HCT116 (cell line): ENCODE measurements around the gene MAPK4. TPM values are rescaled to one million over a fixed set of nuclear protein-coding genes. Genes with fewer than 3 reads are reported as not detected.

ENCODE experiments used
- ATAC-seq: fragments of 200-7000 bp; cut with Tn5 transposase; 2 replicates; pipeline ENCODE4 v1.9.1; 2020; ENCODE audit warnings: mild to moderate bottlenecking, moderate library complexity
- BruUV-seq: library from RNA; stranded (reverse); fragments of 400-500 nt; replicated peaks from 2 replicates; lab custom pipeline; 2021; lab: Mats Ljungman, UMichigan
- CTCF ChIA-PET: fragments of 300-600 bp; sonication (Branson Sonifier 250); formaldehyde crosslinking; loops from one replicate; lab custom pipeline; 2021; ENCODE audit warnings: antibody characterized with exemption; lab: Charles Lee
- POLR2A ChIA-PET: fragments of 300-600, 350-600 bp; sonication (Branson Sonifier 250); formaldehyde crosslinking; loops from one replicate; lab custom pipeline; 2021; ENCODE audit warnings: antibody characterized with exemption; lab: Charles Lee
- RAD21 ChIA-PET, 2 experiments: fragments of 300-600 bp; sonication (Branson Sonifier 250); formaldehyde crosslinking; loops; one replicate each; lab custom pipeline; 2023; ENCODE audit warnings: low total read pairs in 2 of 2; ENCODE audit not compliant: uncharacterized antibody in 2 of 2, unreplicated experiment in 2 of 2, low non-redundant PET in 1 of 2; lab: Charles Lee
- DNase-seq: peaks from one replicate; pipeline ENCODE4 v3.0.0-alpha.2; 2010; ENCODE audit warnings: low read depth, low spot score
- H2AFZ ChIP-seq: fragments of 200-600 bp; shearing (Covaris generic), sonication (generic); 2 replicates; pipeline ENCODE4 v1.6.1; 2017; ENCODE audit warnings: low read depth, mixed run types, mixed read lengths, antibody characterized with exemption, low read length; ENCODE audit not compliant: poor library complexity, severe bottlenecking
- H3K27ac ChIP-seq: 2 replicates; pipeline ENCODE4 v1.5.1; 2012; ENCODE audit warnings: low read depth, low read length
- H3K27me3 ChIP-seq: fragments of 200-600 bp; sonication (generic); 2 replicates; pipeline ENCODE4 v1.6.1; 2016; ENCODE audit warnings: mixed run types, low read length, mixed read lengths; ENCODE audit not compliant: insufficient read depth
- H3K36me3 ChIP-seq, 2 experiments: fragments of 200-500 bp in 1 of 2; fragments of 200-600 bp in 1 of 2; sonication (Bioruptor generic) in 1 of 2; sonication (generic) in 1 of 2; 2 replicates each; pipeline versions ENCODE4 v1.5.1 to v1.6.1; 2014 to 2016; ENCODE audit warnings: low read length in 2 of 2, inconsistent platforms in 1 of 2, mixed read lengths in 1 of 2, mixed run types in 1 of 2; ENCODE audit not compliant: insufficient read depth in 2 of 2, control insufficient read depth in 1 of 2
- H3K4me1 ChIP-seq, 2 experiments: fragments of 200-600 bp in 1 of 2; sonication (generic) in 1 of 2; 2 replicates each; pipeline versions ENCODE4 v1.5.1 to v1.6.1; 2012 to 2017; ENCODE audit warnings: low read length in 2 of 2, inconsistent platforms in 1 of 2, mild to moderate bottlenecking in 1 of 2, mixed read lengths in 1 of 2, mixed run types in 1 of 2, moderate library complexity in 1 of 2; ENCODE audit not compliant: insufficient read depth in 2 of 2, control insufficient read depth in 1 of 2
- H3K4me2 ChIP-seq: fragments of 200-600 bp; sonication (generic); 2 replicates; pipeline ENCODE4 v1.6.1; 2017; ENCODE audit warnings: mixed run types, low read length, mixed read lengths
- H3K4me3 ChIP-seq, 2 experiments: fragments of 200-600 bp in 1 of 2; sonication (generic) in 1 of 2; replicated peaks in 1 of 2; 2 replicates each; pipeline ENCODE4 v1.5.1; 2011 to 2016; ENCODE audit warnings: low read length in 2 of 2, control low read depth in 1 of 2, low read depth in 1 of 2, mild to moderate bottlenecking in 1 of 2, mixed read lengths in 1 of 2, mixed run types in 1 of 2
- H3K79me2 ChIP-seq: fragments of 200-600 bp; sonication (generic); 2 replicates; pipeline ENCODE4 v1.6.1; 2017; ENCODE audit warnings: mild to moderate bottlenecking, mixed run types, low read length, moderate library complexity, mixed read lengths; ENCODE audit not compliant: insufficient read depth
- H3K9ac ChIP-seq: fragments of 200-600 bp; sonication (generic); 2 replicates; pipeline ENCODE4 v1.6.1; 2016; ENCODE audit warnings: low read length, mixed read lengths
- H3K9me2 ChIP-seq: fragments of 200-600 bp; sonication (generic), shearing (Covaris generic); 2 replicates; pipeline ENCODE4 v1.6.1; 2017; ENCODE audit warnings: mixed run types, mild to moderate bottlenecking, moderate library complexity; ENCODE audit not compliant: insufficient read depth
- H3K9me3 ChIP-seq, 2 experiments: fragments of 200-500 bp in 1 of 2; fragments of 200-600 bp in 1 of 2; sonication (Bioruptor generic) in 1 of 2; sonication (generic) in 1 of 2; 2 replicates each; pipeline ENCODE4 v1.6.1; 2014 to 2017; ENCODE audit warnings: low read length in 2 of 2, mixed read lengths in 2 of 2, inconsistent platforms in 1 of 2, low read depth in 1 of 2, mild to moderate bottlenecking in 1 of 2, mixed run types in 1 of 2, moderate library complexity in 1 of 2; ENCODE audit not compliant: control insufficient read depth in 1 of 2, insufficient read depth in 1 of 2
- H4K20me1 ChIP-seq: fragments of 200-600 bp; sonication (generic), shearing (Covaris generic); 2 replicates; pipeline ENCODE4 v1.6.1; 2017; ENCODE audit warnings: mixed run types, mild to moderate bottlenecking, moderate library complexity; ENCODE audit not compliant: insufficient read depth
- CBX3 ChIP-seq: IDR thresholded peaks from 2 replicates; pipeline ENCODE4 v1.6.1; 2012; ENCODE audit warnings: low read depth
- EGR1 ChIP-seq: IDR thresholded peaks from 2 replicates; pipeline ENCODE4 v1.6.1; 2012; ENCODE audit warnings: low read depth
- ELF1 ChIP-seq: IDR thresholded peaks from 2 replicates; pipeline ENCODE4 v1.6.1; 2012; ENCODE audit warnings: low read depth, borderline replicate concordance
- EZH2 ChIP-seq: fragments of 200-600 bp; sonication (generic); IDR thresholded peaks from 2 replicates; pipeline ENCODE4 v1.6.1; 2017; ENCODE audit warnings: antibody characterized with exemption, mixed run types
- FOSL1 ChIP-seq: IDR thresholded peaks from 2 replicates; pipeline ENCODE4 v1.6.1; 2012; ENCODE audit warnings: low read depth
- JUND ChIP-seq: IDR thresholded peaks from 2 replicates; pipeline ENCODE4 v1.6.1; 2012
- POLR2A ChIP-seq: IDR thresholded peaks from 2 replicates; pipeline ENCODE4 v1.7.0; 2011; ENCODE audit warnings: borderline replicate concordance; ENCODE audit not compliant: insufficient read depth, insufficient read length; ENCODE audit errors: extremely low read depth
- POLR2AphosphoS5 ChIP-seq: IDR thresholded peaks from 2 replicates; pipeline ENCODE4 v1.6.1; 2011; ENCODE audit warnings: mild to moderate bottlenecking, low read depth, low read length, moderate library complexity
- RAD21 ChIP-seq: IDR thresholded peaks from 2 replicates; pipeline ENCODE4 v1.6.1; 2012; ENCODE audit warnings: low read depth, mild to moderate bottlenecking
- SIN3A ChIP-seq: IDR thresholded peaks from 2 replicates; pipeline ENCODE4 v1.6.1; 2012; ENCODE audit warnings: low read depth
- SP1 ChIP-seq: IDR thresholded peaks from 2 replicates; pipeline ENCODE4 v1.6.1; 2012; ENCODE audit warnings: low read depth
- SRF ChIP-seq: IDR thresholded peaks from 2 replicates; pipeline ENCODE4 v1.6.1; 2012; ENCODE audit warnings: low read depth
- TCF7L2 ChIP-seq: IDR thresholded peaks from 2 replicates; pipeline ENCODE4 v1.7.0; 2011; ENCODE audit warnings: borderline replicate concordance, inconsistent platforms; ENCODE audit not compliant: insufficient read depth, insufficient read length; ENCODE audit errors: extremely low read depth
- YY1 ChIP-seq: IDR thresholded peaks from 2 replicates; pipeline ENCODE4 v1.6.1; 2011; ENCODE audit warnings: low read length, low read depth, moderate library complexity, mild to moderate bottlenecking; ENCODE audit not compliant: insufficient replicate concordance; ENCODE audit errors: extremely low read depth
- ZFX ChIP-seq: fragments of 450-650 bp; IDR thresholded peaks from 2 replicates; pipeline ENCODE4 v1.6.1; 2017
- ZNF274 ChIP-seq: fragments of 200-500 bp; sonication (Bioruptor generic); IDR thresholded peaks from 2 replicates; pipeline ENCODE4 v1.6.1; 2014; ENCODE audit warnings: mild to moderate bottlenecking, low read depth, low read length, inconsistent platforms
- intact Hi-C: fragments of 100-400 bp; cut with micrococcal nuclease; formaldehyde crosslinking; loops from 2 replicates; pipeline ENCODE4 v1.10.0; 2022
- total RNA-seq: library from RNA; stranded (reverse); gene quantifications from one replicate; pipeline ENCODE4 v1.2.1, GENCODE V29; 2021; ENCODE audit not compliant: unreplicated experiment
- TF ChIP-seq, protein P1 (sequence below): IDR thresholded peaks from 2 replicates; pipeline ENCODE4 v1.6.1; 2012; ENCODE audit warnings: low read depth
- TF ChIP-seq, protein P2 (sequence below): IDR thresholded peaks from 2 replicates; pipeline ENCODE4 v1.6.1; 2012
- TF ChIP-seq, protein P3 (sequence below): IDR thresholded peaks from 2 replicates; pipeline ENCODE4 v1.6.1; 2012
- TF ChIP-seq, protein P4 (sequence below), 3 experiments: fragments of 200-600 bp in 1 of 3; sonication (generic) in 1 of 3; IDR thresholded peaks in 2 of 3; conservative IDR thresholded peaks in 1 of 3; 2 replicates each; pipeline ENCODE4 v1.5.1; 2012 to 2017; ENCODE audit warnings: low read depth in 2 of 3, low read length in 2 of 3, antibody characterized with exemption in 1 of 3, borderline replicate concordance in 1 of 3, control low read depth in 1 of 3, mild to moderate bottlenecking in 1 of 3, mixed read lengths in 1 of 3, mixed run types in 1 of 3, moderate library complexity in 1 of 3; ENCODE audit not compliant: insufficient read depth in 1 of 3

MAPK4 gene
- total RNA-seq, 1 experiment from 2014 or later: 0.89 TPM

DNA sequence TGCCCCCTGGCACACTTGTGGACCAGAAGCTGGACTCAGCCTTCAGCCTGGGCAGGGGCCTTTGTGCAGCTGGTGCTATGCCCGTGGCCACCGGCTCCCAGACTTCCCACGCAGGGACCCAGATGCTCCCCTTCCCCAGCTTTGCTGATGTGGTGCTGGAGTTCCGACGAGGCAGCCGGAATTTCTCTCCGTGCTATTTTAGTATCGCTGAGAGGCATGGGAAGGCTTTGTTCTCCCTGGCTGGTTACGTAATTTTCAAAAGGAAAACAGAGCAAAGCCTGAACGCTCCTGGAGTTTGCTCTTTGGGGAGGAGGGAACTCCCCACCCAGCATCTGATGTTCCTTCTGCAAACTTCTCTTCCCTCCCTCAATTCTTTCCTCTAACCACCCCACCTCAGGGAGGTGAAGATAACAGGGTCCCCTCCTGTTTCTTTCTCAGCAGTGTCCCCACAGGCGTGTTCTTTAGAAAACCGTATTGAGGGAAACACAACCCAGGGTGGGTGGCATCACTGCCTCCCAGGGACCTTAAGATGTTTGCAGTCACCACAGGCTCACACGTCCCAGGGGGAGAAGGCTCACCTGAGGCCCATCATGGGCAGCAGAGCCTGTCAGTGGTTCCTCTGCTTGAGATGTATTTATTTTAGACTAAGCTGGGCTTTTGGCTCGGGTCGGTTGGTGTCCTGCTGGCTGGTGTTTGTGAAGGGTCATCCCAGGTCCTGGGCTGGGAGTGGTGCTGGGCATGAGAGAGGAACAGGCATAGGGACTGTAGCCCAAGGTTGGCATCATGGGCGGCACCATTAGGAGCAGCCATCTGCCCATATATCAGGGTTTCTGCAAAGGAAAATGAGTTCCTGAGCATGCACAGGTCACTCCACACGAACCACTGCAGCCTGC lies 95.0 kb downstream of the MAPK4 start (continued):
- TF ChIP-seq, protein P1, sequence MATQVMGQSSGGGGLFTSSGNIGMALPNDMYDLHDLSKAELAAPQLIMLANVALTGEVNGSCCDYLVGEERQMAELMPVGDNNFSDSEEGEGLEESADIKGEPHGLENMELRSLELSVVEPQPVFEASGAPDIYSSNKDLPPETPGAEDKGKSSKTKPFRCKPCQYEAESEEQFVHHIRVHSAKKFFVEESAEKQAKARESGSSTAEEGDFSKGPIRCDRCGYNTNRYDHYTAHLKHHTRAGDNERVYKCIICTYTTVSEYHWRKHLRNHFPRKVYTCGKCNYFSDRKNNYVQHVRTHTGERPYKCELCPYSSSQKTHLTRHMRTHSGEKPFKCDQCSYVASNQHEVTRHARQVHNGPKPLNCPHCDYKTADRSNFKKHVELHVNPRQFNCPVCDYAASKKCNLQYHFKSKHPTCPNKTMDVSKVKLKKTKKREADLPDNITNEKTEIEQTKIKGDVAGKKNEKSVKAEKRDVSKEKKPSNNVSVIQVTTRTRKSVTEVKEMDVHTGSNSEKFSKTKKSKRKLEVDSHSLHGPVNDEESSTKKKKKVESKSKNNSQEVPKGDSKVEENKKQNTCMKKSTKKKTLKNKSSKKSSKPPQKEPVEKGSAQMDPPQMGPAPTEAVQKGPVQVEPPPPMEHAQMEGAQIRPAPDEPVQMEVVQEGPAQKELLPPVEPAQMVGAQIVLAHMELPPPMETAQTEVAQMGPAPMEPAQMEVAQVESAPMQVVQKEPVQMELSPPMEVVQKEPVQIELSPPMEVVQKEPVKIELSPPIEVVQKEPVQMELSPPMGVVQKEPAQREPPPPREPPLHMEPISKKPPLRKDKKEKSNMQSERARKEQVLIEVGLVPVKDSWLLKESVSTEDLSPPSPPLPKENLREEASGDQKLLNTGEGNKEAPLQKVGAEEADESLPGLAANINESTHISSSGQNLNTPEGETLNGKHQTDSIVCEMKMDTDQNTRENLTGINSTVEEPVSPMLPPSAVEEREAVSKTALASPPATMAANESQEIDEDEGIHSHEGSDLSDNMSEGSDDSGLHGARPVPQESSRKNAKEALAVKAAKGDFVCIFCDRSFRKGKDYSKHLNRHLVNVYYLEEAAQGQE: no peak
- TF ChIP-seq CBX3: no peak
- no peak for TF ChIP-seq FOSL1
- no peak for TF ChIP-seq EGR1
- TF ChIP-seq JUND: no peak
- TF ChIP-seq, protein P2, sequence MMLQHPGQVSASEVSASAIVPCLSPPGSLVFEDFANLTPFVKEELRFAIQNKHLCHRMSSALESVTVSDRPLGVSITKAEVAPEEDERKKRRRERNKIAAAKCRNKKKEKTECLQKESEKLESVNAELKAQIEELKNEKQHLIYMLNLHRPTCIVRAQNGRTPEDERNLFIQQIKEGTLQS: no peak
- TF ChIP-seq SRF: no peak
- TF ChIP-seq SP1: no peak
- no peak for TF ChIP-seq RAD21

DNA sequence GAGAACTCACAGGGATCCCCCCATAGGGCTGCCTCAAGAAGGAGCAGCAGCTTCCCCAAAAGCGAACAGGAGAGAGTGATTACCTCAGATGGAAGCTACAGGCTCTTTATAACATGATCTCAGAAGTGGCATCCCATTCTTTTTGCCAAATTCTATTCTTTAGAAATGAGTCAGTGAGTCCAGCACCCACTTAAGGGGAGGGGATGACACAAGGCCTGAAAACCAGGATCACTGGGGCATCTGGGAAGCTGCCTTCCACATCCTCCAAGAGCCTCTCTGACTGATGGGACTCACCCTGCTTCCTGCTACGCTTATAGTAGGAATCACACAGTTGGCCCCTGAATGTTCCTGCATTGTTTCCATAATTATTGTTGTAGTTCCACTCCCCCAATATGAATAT lies 96.5 kb downstream of the MAPK4 start:
- no peaks in the 10 kb centered on the region for H3K27me3 ChIP-seq
- peaks cover 0 to 11% of the 10 kb centered on the region in 2 experiments; a peak in 2 of 4 replicates for H3K4me1 ChIP-seq
- H3K79me2 ChIP-seq: no peaks in the 10 kb centered on the region
- no peak overlapping the region for H3K9ac ChIP-seq
- intact Hi-C loops: no loop called here
- no TSS peak for BruUV-seq
- no peaks in the 10 kb centered on the region for H3K36me3 ChIP-seq
- CTCF ChIA-PET: no interaction called here
- no peak for DNase-seq
- H4K20me1 ChIP-seq: no peaks in the 10 kb centered on the region
- H2AFZ ChIP-seq: no peak overlapping the region
- no peak overlapping the region for H3K4me2 ChIP-seq
- POLR2A ChIA-PET: no interaction called here
- H3K9me3 ChIP-seq: no peaks in the 10 kb centered on the region
- ATAC-seq: no peak
- no peak overlapping the region for H3K27ac ChIP-seq
- H3K9me2 ChIP-seq: no peaks in the 10 kb centered on the region
- no peak overlapping the region for H3K4me3 ChIP-seq
- RAD21 ChIA-PET: no interaction called here
- TF ChIP-seq RAD21 (no peak), ZFX (no peak), ZNF274 (no peak), JUND (no peak), YY1 (no peak), EGR1 (no peak), ELF1 (no peak), TCF7L2 (no peak), EZH2 (no peak), POLR2A (no peak), POLR2AphosphoS5 (no peak), SRF (no peak), SIN3A (no peak)
- TF ChIP-seq, protein P2: no peak
- TF ChIP-seq, protein P3, sequence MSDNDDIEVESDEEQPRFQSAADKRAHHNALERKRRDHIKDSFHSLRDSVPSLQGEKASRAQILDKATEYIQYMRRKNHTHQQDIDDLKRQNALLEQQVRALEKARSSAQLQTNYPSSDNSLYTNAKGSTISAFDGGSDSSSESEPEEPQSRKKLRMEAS: no peak
- TF ChIP-seq, protein P4, sequence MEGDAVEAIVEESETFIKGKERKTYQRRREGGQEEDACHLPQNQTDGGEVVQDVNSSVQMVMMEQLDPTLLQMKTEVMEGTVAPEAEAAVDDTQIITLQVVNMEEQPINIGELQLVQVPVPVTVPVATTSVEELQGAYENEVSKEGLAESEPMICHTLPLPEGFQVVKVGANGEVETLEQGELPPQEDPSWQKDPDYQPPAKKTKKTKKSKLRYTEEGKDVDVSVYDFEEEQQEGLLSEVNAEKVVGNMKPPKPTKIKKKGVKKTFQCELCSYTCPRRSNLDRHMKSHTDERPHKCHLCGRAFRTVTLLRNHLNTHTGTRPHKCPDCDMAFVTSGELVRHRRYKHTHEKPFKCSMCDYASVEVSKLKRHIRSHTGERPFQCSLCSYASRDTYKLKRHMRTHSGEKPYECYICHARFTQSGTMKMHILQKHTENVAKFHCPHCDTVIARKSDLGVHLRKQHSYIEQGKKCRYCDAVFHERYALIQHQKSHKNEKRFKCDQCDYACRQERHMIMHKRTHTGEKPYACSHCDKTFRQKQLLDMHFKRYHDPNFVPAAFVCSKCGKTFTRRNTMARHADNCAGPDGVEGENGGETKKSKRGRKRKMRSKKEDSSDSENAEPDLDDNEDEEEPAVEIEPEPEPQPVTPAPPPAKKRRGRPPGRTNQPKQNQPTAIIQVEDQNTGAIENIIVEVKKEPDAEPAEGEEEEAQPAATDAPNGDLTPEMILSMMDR (IDR thresholded peaks at IDR 0.05 in 2 of 3, conservative IDR thresholded peaks at IDR 0.05 in 1 of 3; ENCODE audit: borderline replicate concordance in 1 of 3, insufficient read depth in 1 of 3, low read depth in 2 of 3, low read length in 2 of 3): no peak
